ENCODE measurements around the gene CHRNA1.

Gene CHRNA1

DNA sequence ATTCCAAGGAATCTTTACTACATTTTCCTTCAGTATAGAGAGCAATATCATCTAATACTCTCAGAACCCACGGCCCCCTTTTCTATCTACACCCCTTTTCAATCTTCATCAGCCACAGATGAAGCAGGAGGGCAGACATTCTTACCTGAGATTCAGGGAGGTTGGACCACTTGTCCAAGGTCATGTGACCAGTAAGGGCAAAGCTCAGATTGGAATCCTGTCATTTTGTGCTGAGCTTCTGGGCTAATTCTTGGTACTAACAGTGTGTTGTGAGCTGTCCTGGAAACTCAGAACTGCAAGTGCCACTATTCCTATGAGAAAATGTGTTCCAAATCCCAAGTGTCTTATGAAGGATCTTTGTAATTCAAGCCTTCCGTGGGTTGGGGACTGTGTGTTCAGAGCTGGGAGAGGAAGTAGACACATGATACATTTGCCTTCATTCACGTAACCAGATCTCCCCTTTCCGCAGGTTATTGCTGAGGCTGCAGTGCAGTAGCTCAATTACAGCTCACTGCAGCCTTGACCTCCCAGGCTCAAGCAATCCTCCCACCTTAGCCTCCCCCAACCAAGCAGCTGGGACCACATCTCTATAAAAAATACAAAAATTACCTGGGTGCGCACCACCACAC is 3.3 kb downstream of the CHRNA1 start:
- no peak for DNase-seq (ENCODE audit: low read depth)

DNA sequence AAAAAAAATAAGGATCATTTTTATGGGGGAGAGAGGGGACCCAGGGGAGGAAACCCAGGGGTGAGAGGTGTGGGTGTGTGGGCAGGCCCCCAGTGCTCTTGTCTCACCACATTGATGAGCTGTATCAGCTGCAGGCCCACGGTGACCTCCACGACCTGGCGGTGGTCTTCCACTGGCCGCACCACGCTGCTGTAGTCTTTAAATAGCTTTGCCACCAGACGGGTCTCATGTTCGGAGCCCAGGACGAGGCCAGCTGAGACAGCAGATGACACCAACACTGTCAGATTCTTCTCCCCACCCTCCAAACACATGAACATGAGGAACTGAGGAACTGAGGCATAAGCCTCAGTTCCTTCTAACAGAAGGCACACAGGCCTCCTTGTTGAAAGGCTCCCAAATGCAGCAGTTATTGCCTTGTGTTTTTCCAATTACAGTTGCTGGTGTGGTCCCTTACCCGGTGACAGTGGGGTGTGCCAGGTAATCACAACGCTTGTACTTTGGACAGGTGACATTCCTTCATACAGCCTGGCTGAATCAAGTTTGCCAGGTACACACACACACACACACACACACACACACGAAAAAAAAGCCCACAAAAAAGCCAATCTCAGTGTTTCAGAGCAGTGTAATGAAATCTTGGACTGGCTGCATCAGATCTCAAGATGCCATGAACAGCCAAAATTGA is 4.7 kb downstream of the CHRNA1 start:
- no peak for DNase-seq (ENCODE audit: low read depth)

DNA sequence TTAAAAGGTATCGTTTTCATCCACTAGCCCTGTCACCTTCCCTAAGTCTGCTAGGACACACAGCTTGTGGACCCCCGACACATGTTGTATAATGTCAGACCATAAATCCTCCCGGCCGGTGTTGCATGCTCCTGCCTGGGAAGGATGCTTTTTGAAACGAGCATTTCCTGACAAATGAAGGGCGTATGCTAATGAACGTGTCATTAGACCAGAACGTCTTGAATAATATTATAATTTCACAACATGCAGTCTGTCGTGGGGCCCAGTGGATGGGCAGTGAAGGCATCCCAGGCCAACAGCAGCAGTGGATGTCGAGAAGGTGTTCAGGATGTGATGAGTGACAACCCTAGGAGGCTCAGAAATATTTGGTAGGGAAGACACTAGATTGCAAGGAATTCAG is 7.5 kb downstream of the CHRNA1 start:
- no peak for DNase-seq (ENCODE audit: low read depth)

DNA sequence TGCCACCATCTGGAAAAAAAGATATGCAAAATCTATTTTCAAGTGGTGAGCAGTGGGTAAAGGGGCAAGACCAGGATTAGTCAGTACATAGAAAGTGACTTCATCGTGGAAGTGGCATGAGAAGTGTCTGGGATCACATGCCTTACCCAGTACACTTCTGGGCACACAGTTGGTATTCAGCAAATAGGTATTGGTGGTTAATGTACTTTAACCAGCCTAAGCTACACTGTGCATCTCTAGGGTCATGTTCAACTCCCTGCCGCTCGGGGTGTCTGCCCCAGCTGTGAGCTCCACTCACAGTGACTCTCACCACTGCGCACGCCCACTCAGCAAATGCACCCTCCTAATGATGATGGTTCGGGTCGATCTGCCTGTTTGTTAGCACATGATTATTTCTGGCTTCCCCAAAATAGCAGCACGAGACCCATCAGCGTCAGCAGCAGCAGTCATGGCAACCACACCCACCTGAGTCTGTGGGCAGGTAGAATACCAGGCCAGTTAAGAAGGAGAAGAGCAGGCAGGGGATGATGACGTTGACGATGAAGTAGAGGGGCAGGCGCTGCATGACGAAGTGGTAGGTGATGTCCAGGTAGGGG is 11.1 kb downstream of the CHRNA1 start:
- no peak for DNase-seq (ENCODE audit: low read depth)

DNA sequence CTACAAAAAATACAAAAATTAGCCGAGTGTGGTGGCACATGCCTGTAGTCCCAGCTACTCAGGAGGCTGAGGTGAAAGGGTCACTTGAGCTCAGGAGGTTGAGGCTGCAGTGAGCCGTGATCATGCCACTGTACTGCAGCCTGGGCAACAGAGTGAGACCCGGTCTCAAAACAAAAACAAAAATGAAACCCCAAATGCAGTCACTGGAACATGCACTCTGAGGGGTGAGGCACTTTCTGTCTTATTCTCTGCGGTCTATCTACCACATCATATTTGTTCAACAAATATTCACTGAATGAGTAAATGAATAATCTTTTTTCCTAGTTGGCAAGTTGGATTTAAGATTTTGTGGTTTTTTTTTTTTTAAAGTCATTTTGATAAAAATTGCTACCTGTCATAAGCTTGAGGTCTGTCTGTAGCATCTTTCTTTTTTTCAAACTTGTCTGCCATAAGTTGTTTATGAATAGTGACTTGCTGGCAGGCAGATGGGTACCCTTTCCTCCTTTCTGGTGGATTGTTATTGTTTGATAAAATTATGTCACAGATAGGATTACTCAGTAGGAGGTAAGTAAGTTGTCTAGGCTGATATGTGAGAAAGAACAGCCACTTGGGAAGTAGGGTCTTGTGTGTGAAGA is 11.8 kb downstream of the CHRNA1 start:
- DNase-seq (ENCODE audit: low read depth) = no peak

GRCh38 chr2:174750923-174751441 is 13.3 kb downstream of the CHRNA1 start:
- no peak for DNase-seq (ENCODE audit: low read depth)

DNA sequence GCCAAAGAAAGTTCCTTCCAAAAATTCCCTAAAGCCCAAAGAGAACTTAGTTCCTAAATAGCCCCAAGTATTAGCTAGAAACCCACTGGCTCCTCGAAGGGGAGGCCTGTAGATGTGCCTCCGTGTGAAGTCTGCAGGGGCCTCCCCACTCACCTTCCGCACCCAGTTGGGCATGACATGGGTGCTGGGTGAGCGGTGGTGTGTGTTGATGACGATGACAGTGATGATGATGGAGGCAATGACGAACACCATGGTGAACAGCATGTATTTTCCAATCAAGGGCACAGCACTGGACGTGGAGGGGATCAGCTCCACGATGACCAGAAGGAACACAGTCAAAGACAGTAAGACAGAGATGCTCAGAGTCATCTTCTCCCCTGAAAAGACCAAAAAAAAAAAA is 14.5 kb downstream of the CHRNA1 start:
- no peak for DNase-seq (ENCODE audit: low read depth)

DNA sequence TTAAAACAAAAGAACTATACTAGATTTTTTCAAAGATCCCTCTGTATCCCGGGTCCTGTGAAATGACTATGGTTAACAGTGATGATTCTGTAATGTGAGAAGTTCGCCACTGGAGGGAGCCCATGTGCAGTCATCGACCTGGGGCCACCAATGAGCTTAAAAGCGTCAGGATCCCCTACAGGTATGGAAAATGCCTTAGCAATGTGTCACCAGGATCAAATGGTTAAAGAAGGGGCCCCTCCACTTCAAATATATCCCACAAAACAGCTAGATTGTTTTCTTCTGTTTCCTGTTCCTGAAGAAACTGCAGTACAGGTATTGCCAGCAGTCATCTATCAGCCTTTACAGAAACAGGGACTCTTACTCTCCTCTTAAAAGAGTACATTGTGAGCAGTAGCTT is 15.3 kb downstream of the CHRNA1 start:
- DNase-seq (ENCODE audit: low read depth) = peak; percentile 65

DNA sequence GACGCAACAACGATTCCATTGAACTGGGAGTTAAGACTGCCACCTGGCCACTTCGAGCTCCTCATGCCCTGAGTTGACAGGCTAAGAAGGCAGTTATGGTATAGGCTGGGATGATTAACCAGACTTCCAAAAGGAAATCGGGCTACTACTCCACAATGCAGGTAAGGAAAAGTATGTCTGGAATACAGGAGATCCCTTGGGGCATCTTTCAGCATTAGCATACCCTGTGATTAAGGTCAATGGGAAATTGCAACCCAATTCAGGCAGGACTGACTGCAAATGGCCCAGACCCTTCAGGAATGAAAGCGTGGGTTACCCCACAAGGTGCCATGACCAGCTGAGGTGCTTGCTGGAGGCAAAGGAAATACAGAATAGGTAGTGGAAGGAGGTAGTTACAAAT is 19.1 kb downstream of the CHRNA1 start:
- DNase-seq (ENCODE audit: low read depth) = no peak

GRCh38 chr2:174744111-174744510 is 20.2 kb downstream of the CHRNA1 start:
- no peak for DNase-seq (ENCODE audit: low read depth)

DNA sequence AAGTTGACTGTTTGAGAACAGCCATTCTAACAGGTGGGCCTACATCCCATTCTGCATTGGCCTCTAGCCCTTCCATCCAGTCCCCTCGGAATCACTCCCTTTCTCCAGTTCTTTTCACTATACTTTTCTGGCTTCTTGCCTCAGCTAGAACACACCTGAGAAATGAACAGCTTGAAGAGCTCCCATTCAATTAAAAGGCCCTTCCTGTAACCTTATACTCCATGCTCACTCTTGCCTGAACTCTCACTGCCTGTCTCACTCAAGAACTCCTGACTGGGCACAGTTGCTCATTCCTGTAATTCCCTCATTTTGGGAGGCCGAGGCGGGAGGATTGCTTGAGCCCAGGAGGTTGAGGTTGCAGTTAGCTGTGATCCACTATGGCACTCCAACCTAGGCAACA is 23.6 kb downstream of the CHRNA1 start:
- no peak for DNase-seq (ENCODE audit: low read depth)

DNA sequence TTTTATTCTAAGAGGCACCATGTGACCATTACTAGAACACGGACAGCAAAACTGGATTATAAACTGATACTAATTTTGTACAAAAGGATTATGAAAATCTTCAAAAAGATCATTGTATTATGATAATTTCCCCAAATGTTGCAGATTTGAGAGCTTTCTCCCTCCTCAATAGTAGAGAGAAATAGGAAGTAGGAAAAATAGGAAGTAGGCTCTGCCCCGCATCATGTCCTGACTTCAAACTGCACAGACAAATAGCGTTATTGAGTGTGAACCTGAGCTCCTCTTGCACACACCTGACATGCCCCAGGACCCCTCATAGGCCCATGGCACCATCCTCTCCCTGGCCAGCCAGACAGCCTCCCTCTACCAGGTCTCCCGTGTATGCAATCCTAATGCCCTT is 25.4 kb downstream of the CHRNA1 start:
- no peak for DNase-seq (ENCODE audit: low read depth)

DNA sequence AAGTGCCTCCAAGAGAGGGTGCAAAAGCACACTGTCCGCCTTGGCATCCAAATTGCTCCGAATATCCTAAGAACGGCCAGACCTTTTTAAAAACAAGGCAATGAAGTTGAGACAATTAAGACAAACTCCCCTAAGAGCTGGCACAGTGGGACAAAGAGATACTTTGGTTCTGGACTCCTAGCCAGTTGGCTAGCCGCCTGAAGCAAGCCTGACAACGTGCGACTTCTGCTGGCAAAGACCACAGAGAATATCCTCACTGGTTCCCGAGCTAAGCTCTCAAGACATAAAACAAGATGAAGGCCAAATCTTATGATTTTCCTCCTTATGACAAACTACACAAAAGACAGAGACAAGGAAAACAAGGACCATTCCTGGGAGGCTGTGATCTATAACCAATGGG is 32.7 kb downstream of the CHRNA1 start:
- DNase-seq (ENCODE audit: low read depth) = no peak

DNA sequence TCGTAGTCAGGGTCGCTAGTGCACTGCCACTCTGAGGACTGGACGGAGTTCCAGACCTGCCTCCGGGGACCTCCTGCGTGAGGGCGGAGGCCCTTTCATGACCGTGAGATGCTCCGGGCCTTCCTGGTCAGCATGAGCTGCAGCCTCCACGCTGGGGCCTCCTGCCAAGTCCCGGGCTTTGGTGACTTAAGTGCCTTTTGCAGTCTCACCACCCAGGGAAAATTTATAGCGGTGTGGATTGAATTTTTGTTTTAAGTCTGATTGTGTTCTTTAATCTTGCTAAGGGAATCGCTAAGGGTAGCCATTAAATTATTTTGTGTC is 33.6 kb downstream of the CHRNA1 start:
- DNase-seq (ENCODE audit: low read depth) = no peak

GRCh38 chr2:174729797-174730697 is 34.2 kb downstream of the CHRNA1 start:
- peak; percentile 33 for DNase-seq (ENCODE audit: low read depth)

DNA sequence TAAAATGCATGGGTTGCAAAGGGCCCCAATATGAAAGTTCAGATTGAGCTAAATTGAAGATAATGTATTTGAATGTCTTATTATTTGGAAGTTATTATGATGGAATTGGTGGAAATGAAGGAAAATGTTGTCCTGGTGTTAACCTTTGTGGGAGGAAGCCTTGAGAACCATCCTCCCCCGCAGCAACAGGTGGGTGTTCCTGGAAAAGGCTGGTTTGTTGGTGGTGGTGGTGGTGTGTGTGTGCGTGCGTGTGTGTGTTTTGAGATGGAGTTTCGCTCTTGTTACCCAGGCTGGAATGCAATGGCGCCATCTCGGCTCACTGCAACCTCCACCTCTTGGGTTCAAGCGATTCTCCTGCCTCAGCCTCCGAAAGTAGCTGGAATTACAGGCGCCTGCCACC is 36.2 kb downstream of the CHRNA1 start:
- DNase-seq (ENCODE audit: low read depth) = no peak

- DNase-seq (ENCODE audit: low read depth) = no peak
Measured at GRCh38 chr2:174726212-174726611, 38.1 kb downstream of the CHRNA1 start.

DNA sequence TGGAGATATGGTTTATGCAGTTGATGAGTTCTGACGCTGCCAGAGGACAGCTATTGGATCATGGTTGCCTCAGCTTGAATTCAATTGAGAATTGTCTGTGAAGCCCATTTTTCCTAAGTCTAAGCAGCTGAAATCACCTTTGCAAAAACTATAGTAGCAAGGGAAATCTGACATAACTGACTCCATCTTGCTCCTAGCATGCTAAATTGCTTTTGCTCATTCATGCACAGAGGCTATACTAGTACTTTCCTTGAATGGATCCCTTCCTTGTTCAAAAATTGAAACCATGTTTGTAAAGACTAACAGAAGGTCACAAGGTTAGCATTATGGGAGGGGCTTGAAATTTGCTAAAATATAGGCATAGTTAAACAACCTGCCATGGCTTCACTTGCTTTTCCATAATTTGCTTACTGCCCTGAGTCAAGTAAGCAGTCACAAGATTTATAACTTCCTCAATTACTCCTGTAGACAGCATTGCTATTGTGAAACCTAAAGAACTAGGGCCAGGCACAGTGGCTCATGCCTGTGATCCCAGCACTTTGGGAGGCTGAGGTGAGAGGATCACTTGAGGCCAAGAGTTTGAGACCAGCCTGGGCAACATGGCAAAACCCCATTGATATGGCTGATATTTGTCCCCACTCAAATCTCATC is 41.2 kb downstream of the CHRNA1 start:
- no peak for DNase-seq (ENCODE audit: low read depth)

DNA sequence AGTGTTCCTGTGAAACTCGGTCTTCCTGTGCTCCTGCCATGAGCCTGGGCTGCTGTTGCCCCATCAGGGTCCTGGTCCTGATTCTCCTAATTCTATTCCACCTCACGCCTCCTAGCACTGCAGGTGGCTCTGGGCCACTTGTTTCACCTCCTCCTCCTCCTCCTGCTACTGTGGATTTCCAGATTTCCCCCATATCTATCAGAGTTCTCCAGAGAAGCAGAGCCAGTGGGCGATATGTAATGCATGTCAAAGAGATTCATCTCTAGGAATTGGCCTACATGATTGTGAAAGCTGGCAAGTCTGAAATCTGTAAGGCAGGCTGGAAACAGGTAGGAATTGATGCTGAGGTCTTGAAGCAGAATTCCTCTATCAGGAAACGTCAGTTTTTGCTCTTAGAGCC is 45.3 kb downstream of the CHRNA1 start:
- no peak for DNase-seq (ENCODE audit: low read depth)

DNA sequence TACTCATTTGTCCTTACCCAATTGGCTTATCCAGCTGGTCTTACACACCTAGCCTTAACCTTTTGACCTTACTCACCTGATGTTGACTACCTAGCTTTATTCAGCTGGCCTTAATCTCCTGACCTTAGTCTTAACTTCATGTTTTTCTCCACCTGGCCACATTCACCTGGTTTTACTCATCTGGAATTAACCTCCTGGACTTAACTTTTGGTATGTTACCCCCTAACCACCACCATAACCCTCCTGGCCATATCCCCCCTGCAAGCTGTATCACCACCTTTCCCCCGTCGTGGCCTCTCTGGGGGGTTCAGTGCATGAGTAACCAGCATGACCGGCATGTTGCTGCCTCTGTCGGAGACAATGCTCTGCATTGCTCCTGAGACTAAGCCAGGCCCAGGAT is 45.7 kb downstream of the CHRNA1 start:
- DNase-seq (ENCODE audit: low read depth) = no peak

GRCh38 chr2:174717916-174718315 is 46.4 kb downstream of the CHRNA1 start:
- DNase-seq (ENCODE audit: low read depth) = no peak

DNA sequence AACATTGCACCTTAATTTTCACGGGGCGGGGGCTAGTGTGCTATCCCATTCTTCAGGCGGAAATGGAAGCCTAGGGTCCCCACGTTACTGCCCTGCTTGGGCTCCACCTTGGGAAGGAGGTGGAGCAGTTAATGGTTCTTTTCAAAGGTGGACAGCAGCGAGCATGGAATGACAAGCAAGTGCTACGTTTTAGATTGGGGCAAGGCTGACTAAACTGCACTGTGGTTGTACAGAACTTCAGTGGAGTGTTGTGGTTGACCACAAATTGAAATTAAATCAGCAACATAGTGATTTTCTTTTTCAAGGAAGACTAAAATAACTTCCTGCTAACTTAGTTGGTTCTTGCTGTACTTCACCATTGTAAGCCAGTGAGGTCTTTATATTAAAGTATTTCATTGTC is 47.0 kb downstream of the CHRNA1 start:
- DNase-seq (ENCODE audit: low read depth) = peak; percentile 16
